ENCODE data around the gene SLCO4A1. TPM values are rescaled to one million over a fixed set of nuclear protein-coding genes. Genes with fewer than 3 reads are reported as not detected.
"Not testable (repeated sequence)": the region's sequence is repeated elsewhere in the genome, so short reads cannot be mapped to it uniquely, and the experiment has no call there.

SLCO4A1 gene
- total RNA-seq, 1 experiment from 2014 or later: 27.0 TPM

- H3K27me3 Mint-ChIP-seq (ENCODE audit: insufficient read depth, unreplicated experiment): no peaks in the 10 kb centered on the region
- DNase-seq (ENCODE audit: unreplicated experiment): no peak
- H3K9me3 Mint-ChIP-seq (ENCODE audit: unreplicated experiment): peaks cover 9% of the 10 kb centered on the region
- POLR2A ChIA-PET: interaction anchor here (2.5 kb wide), 1 partner anchor 112 kb away, joined by 6 read pairs; no protein-coding TSS in a partner anchor
- no peaks in the 10 kb centered on the region for H3K36me3 Mint-ChIP-seq (ENCODE audit: insufficient read depth, unreplicated experiment)
- no TSS peak for BruUV-seq (replicated peaks)
- intact Hi-C loops (cut with micrococcal nuclease): no loop called here
- peaks cover 9% of the 10 kb centered on the region for H3K4me1 Mint-ChIP-seq (ENCODE audit: insufficient read depth, unreplicated experiment)
- H3K27ac Mint-ChIP-seq (ENCODE audit: low read depth, unreplicated experiment): no peak overlapping the region
- no peak for TF ChIP-seq CTCF (IDR thresholded peaks at IDR 0.05; ENCODE audit: unreplicated experiment)
- CTCF ChIA-PET: interaction anchor here (0.6 to 1.3 kb wide), 3 partner anchors 125 to 326 kb away, joined by 3 to 5 read pairs (median 3); no protein-coding TSS in a partner anchor
- H3K4me3 Mint-ChIP-seq (ENCODE audit: unreplicated experiment): no peak overlapping the region
These were observed 40.7 kb downstream of the SLCO4A1 start for GRCh38 chr20:62682912-62683517.

GRCh38 chr20:62683660-62684322 is 41.5 kb downstream of the SLCO4A1 start:
- H3K9me3 Mint-ChIP-seq (ENCODE audit: unreplicated experiment); H3K36me3 Mint-ChIP-seq (ENCODE audit: insufficient read depth, unreplicated experiment); BruUV-seq (replicated peaks); H3K4me1 Mint-ChIP-seq (ENCODE audit: insufficient read depth, unreplicated experiment); H3K27ac Mint-ChIP-seq (ENCODE audit: low read depth, unreplicated experiment); DNase-seq (ENCODE audit: unreplicated experiment); H3K27me3 Mint-ChIP-seq (ENCODE audit: insufficient read depth, unreplicated experiment); intact Hi-C loops (cut with micrococcal nuclease); H3K4me3 Mint-ChIP-seq (ENCODE audit: unreplicated experiment): not testable (repeated sequence)
- ChIA-PET CTCF (interaction anchor here (0.6 to 1.2 kb wide), 4 partner anchors 14 to 326 kb away, joined by 3 to 6 read pairs (median 5); no protein-coding TSS in a partner anchor), POLR2A (interaction anchor here (1.2 to 2.5 kb wide), 2 partner anchors 9 to 111 kb away, joined by 4 to 6 read pairs; no protein-coding TSS in a partner anchor)

- Mint-ChIP-seq H3K27me3 (ENCODE audit: insufficient read depth, unreplicated experiment) (no peaks in the 10 kb centered on the region), H3K9me3 (ENCODE audit: unreplicated experiment) (peaks cover 3% of the 10 kb centered on the region), H3K4me1 (ENCODE audit: insufficient read depth, unreplicated experiment) (peaks cover 5% of the 10 kb centered on the region), H3K36me3 (ENCODE audit: insufficient read depth, unreplicated experiment) (no peaks in the 10 kb centered on the region), H3K27ac (ENCODE audit: low read depth, unreplicated experiment) (no peak overlapping the region), H3K4me3 (ENCODE audit: unreplicated experiment) (no peak overlapping the region)
- ChIA-PET CTCF (interaction anchor here (1.2 to 1.7 kb wide), 2 partner anchors 18 to 185 kb away, joined by 4 to 5 read pairs; no protein-coding TSS in a partner anchor), POLR2A (interaction anchor here (0.6 to 1.2 kb wide), 3 partner anchors 11 to 237 kb away, joined by 3 to 4 read pairs (median 4); no protein-coding TSS in a partner anchor)
- no peak for TF ChIP-seq CTCF (IDR thresholded peaks at IDR 0.05; ENCODE audit: unreplicated experiment)
- BruUV-seq (replicated peaks): no TSS peak
- intact Hi-C loops (cut with micrococcal nuclease): no loop called here
- DNase-seq (ENCODE audit: unreplicated experiment): no peak
These were observed 42.7 kb downstream of the SLCO4A1 start for GRCh38 chr20:62684981-62685380.

GRCh38 chr20:62685781-62686555 is 43.7 kb downstream of the SLCO4A1 start:
- Mint-ChIP-seq H3K27ac (ENCODE audit: low read depth, unreplicated experiment) (no peak overlapping the region), H3K36me3 (ENCODE audit: insufficient read depth, unreplicated experiment) (no peaks in the 10 kb centered on the region), H3K4me1 (ENCODE audit: insufficient read depth, unreplicated experiment) (peaks cover 5% of the 10 kb centered on the region), H3K4me3 (ENCODE audit: unreplicated experiment) (no peak overlapping the region), H3K9me3 (ENCODE audit: unreplicated experiment) (no peaks in the 10 kb centered on the region), H3K27me3 (ENCODE audit: insufficient read depth, unreplicated experiment) (no peaks in the 10 kb centered on the region)
- ChIA-PET CTCF (interaction anchor here (0.8 to 1.7 kb wide), 5 partner anchors 8 to 122 kb away, joined by 3 to 9 read pairs (median 4); no protein-coding TSS in a partner anchor), POLR2A (interaction anchor here (0.7 to 1.2 kb wide), 2 partner anchors 10 to 55 kb away, joined by 3 read pairs; no protein-coding TSS in a partner anchor)
- no TSS peak for BruUV-seq (replicated peaks)
- intact Hi-C loops (cut with micrococcal nuclease): no loop called here
- TF ChIP-seq CTCF (IDR thresholded peaks at IDR 0.05; ENCODE audit: unreplicated experiment): no peak
- no peak for DNase-seq (ENCODE audit: unreplicated experiment)
